ENCODE measurements around the gene ZNF697.

DNA sequence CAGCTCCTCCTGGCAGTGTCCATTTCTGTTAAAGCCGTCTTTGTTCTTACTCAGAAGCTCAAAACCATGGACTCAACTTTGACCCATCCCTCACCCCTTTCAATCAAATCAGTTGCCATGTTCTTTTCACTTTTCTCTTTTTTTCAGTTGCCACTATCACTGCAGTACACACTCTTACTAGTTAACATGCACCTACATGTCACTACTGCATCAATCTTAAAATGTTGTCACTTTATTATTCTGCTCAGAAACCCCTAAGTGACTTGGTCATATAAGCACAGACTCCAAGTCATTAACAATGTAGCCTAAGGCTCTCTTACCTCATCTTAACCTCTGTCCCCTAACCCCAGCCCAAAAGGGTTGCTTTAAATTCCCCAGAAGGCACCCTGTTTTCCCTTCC lies 9.0 kb downstream of the ZNF697 start:
- TF ChIP-seq EZH2 (IDR thresholded peaks at IDR 0.05) (no peak), EZH2phosphoT487 (IDR thresholded peaks at IDR 0.05) (no peak)
- TF ChIP-seq, protein P1, sequence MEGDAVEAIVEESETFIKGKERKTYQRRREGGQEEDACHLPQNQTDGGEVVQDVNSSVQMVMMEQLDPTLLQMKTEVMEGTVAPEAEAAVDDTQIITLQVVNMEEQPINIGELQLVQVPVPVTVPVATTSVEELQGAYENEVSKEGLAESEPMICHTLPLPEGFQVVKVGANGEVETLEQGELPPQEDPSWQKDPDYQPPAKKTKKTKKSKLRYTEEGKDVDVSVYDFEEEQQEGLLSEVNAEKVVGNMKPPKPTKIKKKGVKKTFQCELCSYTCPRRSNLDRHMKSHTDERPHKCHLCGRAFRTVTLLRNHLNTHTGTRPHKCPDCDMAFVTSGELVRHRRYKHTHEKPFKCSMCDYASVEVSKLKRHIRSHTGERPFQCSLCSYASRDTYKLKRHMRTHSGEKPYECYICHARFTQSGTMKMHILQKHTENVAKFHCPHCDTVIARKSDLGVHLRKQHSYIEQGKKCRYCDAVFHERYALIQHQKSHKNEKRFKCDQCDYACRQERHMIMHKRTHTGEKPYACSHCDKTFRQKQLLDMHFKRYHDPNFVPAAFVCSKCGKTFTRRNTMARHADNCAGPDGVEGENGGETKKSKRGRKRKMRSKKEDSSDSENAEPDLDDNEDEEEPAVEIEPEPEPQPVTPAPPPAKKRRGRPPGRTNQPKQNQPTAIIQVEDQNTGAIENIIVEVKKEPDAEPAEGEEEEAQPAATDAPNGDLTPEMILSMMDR (IDR thresholded peaks at IDR 0.05): no peak

All from neural progenitor cell (in vitro differentiated cells).